NCI-H345 treated with DMSO at 0.1 percent for 48 hours (cell line): ENCODE data around the gene SLFN14.
"Not testable (repeated sequence)": the region's sequence is repeated elsewhere in the genome, so short reads cannot be mapped to it uniquely, and the experiment has no call there.

Source experiments
- DNase-seq: peaks from one replicate; lab custom pipeline; 2025; ENCODE audit not compliant: unreplicated experiment; lab: John Stamatoyannopoulos, UW

The SLFN14 gene

DNA sequence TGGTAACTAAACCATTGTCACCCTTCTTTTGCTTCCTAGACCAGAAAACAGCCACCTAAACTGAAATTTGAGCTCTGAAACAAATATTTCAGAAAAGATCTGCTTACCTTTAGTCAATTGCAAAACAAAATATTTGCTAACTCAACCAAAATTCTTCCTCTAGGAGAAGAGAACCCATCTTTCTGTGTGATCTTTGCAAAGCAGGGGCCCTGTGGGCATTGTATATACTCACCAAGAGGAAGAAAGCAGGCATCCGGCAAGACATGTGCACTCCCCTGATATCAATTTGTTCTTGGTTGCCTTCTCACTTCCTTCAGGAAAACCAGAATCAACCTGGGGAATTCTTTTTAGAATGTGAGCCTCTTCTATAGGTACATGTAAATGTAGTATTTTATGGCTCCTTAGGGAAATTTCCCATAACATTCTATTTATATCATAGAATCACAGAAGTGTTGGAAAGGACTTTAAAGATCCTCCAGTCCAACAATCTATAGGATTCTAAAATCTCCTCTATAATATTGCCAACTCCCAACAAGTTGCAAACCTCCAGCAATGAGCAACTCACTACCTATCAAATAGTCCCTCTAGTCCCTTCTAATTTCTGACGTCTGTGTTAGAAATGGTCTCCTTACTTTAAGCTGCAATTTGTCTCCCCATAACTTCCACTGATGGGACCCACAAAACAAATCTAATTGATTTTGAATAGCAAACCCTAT, 966 bp downstream of the SLFN14 start:
- no peak for DNase-seq

DNA sequence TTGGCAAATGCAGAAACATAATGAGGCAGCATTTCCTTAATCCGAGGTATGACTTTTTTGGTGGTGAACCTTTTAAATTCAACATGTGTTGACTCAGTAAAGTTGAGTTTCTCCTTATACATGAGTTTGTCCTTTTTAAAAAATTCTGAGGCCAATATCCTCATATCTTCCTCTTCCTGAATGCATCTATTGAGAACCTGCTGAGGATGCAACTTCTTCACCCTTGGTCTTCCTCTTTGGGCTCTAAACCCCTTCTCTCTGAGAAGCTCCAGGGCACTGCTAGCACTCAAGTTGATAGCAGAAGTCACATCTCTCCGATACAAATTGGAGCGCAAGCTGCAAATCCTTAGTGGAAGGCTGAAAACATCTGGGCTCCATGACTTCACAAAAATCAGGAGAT, 3.3 kb downstream of the SLFN14 start:
- no peak for DNase-seq

DNA sequence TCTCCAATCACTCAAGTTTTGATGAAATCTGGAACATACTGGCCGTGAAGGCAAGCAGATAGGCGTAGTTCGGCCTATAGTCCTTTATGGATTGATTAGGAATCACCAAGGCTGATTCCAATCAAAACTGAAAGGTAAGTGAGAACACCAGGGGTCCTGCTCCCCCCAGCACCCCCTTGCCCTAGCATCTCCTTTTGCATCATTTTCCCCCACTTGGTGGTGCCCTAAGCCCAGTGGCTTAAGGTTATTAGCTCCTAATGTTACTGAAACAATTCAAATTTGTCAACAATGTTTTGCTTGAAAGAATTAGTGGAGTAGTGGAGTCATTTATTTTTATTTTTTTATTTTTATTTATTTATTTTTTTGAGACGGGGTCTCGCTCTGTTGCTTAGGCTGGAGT, 4.9 kb downstream of the SLFN14 start:
- no peak for DNase-seq

DNA sequence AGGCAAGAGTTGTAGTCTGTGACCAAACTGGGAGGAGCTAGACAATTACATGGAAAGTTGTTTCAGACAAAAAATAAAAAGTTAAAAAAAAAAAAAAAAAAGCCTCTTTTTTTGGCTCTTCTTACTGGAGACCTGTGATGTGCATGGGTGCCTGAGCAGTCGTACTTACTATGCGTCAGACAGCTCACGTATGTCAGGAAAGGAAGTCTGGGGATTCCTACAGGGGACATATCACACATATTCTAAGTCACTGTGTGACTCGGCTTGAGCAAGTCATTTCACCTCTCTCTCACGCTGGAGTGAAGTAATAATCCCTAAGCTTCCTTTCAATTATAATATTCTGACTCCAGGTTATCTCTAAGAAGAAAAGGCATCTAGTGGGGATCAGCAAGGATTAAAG, 6.0 kb downstream of the SLFN14 start:
- no peak for DNase-seq

DNA sequence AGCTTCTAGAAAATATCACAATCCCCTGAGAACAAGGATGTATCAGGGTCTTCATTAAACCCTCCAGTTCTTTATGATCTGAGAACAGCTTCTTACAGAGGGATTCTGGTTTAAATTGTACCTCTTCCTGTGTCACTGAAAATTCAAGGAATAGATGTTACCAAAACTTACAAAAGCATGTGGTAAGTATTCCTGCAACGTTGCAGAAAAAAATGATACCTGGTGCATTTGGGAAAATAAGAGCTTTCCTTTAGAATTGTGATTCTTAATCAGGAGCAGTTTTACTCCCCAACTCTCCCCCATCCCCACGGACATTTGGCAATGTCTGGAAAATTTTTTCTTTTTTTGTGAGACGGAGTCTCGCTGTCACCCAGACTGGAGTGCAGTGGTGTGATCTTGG, 7.3 kb downstream of the SLFN14 start:
- no peak for DNase-seq

DNA sequence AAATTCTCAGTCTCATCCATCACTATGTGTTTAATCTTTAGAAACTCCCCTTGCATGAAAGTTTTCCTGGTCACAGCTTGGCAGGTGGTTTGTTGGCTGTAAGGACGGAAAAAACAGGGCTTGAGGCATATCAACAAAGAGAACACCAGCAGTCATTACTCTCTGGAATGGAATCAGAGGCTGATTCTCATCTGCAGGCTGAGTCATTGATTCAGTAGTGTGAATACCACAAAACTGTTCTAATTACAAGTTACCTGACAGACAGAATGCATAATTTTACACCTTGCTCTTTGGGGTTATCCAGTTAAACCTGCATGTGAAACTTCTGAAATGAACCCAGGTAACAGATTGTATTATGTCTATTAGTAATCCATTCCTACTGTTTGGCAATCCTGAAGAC, 11.6 kb downstream of the SLFN14 start:
- no peak for DNase-seq

DNA sequence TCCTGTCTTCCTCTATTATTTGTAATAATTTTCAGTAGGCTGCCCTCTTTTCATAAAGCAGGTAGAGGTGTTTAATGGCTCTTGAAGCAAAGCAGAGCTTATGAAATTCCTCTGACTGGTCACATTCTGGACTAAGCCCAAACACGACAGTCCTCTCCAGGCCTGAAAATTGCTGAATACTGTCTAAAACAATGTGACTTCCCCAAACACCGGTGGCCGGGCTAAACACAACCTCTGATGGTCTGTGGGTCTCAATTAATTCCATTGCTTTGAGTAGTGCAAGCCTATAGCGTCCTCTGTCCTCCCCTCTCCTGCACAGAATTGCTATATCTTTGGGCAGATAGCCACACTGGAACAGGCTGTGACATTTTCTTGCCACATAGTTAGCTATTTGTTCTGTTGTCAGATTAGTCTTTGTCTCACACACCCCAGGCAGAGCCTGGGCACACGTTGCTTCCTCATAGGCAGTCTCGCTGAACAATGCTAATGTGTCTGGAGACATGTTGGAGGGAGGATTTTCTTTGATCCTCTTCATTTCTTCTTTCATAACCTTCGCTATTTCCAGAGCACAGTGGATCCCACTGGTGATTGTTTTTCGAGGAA, 12.3 kb downstream of the SLFN14 start:
- no peak for DNase-seq

DNA sequence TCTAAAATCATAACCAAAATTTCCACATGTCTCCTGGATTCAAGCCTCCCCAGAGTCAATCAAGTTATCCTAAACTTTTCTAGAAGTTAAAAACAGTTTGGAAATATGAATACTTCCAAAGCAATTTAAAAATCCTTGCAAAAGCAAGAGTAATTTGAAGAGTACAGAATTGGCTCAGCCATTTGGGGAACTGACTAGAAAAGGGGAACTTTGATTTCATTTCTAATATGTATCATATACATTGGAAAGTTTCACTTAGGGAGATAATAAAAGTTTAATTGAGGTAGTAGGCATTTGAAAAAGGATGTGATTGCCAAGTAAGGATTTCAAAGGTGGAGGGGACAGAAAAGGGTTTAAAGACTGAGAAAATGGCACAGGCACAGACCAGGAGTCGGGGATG, 14.1 kb downstream of the SLFN14 start:
- DNase-seq: no peak

DNA sequence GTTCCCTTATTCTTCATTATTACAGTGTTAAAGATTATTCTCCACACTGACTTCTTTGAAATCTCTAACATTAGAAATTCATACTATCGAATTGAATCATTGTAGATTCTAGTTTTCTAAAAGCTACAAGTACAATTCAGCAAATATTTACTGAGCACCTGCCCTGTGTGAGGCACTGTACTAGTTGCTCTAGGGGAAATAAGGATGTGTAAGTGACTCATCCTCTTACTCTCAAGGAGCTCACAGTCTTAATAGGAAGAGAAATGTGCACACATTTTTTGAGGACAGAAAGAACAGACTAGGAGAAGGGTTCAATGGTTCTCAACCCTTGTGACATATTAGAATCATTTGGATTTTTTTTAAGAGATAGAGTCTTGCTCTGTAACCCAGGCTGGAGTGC, 15.5 kb downstream of the SLFN14 start:
- no peak for DNase-seq

DNA sequence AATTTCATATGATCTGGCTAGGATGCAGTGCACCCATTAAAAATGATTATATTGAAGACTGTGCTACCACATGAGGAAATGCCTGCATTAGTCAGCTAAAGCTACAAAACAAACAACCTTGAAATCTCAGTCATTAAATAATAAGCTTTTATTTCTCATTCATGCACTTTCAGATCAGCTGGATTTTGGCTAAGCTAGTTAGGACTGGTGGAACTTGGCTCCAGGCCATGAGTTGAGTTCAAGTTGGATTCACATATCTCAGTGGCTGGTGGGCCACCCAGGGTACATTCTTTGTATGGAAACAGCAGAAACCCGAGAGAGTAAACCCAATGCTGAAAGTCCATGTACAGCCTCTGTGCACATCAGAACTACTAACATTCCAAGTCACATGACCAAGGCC, 16.8 kb downstream of the SLFN14 start:
- DNase-seq: no peak

DNA sequence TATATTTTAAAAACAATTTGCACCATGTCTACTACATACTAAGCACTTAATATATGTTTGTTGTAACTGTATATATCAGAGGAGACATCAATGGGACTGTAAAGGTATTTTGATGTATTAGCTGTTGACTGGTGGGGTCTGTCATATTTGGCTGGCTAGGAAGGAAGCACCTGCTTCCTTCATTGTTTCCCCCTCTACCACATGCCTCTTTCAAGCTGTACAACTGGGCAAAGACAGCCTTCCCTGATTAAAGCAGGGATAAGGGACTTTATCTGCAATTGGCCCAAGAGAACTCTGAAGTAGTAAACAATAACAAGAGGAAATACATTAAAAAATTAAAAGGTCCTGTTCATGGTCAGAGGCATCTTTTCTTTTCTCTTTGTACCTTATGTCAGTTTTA, 17.6 kb downstream of the SLFN14 start:
- no peak for DNase-seq

DNA sequence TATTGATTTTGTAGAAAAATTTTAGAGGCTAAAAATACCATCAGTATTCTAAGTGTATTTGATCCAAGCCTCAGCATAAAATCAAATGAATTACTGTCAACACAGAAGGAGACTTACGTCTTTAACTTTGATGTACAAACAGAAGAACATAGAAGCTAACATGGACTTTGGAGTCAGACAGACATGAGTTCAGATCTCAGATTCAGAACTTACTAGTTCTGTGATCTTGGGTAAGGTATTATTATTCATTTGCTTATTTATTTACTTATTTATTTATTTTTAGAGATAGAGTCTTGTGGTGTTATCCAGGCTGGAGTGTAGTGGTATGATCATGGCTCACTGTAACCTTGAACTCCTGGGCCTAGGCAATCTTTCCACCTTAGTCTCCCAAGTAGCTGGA, 19.2 kb downstream of the SLFN14 start:
- DNase-seq: no peak

DNA sequence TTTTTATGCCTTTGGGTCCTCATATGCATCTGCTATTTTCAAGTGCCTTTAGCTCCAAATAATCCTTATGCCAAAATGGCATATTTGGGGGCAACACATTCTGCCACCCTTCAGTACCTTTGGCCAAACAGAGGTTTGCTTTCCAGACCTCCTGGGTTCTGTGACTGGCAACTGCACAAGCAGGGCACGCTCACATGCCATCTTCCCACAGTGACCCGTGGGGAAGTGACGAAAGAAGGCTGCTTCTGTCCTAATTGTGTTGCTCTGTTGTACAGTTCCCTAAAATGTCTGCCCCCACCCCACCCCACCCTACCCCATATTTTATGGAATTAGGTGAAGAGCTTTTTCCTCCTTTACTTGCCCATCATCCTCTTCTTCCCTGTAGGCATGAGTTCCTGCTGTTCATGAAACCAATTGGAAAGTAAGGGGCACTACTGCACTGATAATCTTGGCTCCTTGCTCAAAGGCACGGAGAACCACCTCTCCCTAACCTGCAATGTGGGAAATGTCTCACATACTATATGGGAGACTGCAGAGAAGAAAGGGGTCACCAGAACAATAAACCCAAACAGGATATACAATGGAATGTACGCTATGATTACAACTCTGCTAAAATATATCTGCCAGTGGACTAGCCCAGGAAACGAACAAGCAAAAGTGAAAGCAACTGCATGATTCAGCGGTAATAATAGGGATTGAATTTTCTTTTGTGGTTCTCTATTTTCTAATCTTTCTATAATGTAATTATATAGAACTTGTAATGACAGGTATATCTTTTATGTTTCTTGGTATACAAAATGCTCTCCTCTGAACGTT, 19.8 kb downstream of the SLFN14 start:
- DNase-seq: no peak

DNA sequence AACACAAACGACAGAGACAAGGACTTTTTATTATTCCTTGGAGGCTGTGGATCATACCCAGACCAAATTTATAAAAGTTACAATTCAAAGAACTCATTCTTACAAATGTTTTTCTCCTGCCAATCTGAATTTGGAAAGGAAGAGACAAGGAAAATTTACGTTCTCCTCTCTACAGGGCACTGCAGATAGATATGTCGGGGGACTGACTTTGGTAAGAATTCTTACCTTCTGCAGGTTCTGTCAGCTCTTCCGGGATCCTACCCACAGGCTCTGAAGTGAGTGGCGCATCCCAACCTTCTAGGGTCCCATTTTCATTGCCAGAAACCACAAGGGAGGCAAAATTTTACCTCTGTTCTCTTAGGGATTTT, 21.0 kb downstream of the SLFN14 start:
- no peak for DNase-seq

DNA sequence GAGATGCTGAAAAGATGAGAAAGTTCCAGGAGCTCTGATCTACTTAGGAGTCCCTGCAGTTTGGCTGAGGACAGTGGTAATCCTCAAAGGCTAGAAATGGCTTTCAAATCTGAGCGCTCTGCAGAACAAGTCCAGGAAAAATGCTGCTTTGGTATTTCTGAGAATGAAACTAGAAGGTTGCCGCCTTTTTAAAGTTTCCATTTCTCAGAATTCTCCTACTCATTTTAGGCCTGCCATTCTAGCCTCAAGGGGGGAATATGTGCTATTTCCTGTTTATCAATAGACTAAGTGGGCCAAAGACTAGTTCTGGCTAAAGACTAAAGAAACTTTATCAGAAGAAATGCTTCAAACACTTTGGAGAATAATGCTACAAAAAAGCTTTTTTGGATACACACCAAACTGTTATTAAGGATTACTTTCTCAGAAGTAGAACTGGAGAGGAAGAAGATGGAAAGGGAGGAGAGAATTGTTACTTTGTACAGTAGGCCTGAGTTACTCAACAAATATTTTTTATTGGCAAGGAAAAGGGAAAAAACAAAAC, 22.9 kb downstream of the SLFN14 start, which contains the start of gene SLFN12L:
TSS of gene SLFN12L (minus strand) at position 78 of the 541 bp plus-strand sequence. CDS start 15,314 bp downstream, outside the sequence.
- DNase-seq: no peak

DNA sequence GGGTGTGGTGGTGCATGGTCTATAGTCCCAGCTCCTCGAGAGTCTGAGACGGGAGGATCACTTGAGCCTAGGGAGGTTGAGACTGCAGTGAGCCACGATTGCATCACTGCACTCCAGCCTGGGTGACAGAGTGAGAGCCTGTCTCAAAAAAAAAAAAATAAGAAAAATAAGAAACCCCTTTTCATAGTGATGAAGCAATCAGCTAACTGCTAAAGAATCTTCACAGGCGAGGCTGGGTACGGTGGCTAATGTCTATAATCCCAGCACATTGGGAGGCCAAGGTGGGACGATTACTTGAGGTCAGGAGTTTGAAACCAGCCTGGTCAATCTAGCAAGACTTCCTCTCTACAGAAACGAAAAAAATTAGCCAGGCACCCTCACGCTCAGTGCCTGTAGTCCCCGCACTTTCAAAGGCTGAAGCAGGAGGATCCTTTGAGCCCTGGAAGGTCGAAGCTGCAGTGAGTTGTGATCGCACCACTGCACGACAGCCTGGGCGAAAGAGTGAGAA, 23.9 kb downstream of the SLFN14 start:
- DNase-seq: no peak

DNA sequence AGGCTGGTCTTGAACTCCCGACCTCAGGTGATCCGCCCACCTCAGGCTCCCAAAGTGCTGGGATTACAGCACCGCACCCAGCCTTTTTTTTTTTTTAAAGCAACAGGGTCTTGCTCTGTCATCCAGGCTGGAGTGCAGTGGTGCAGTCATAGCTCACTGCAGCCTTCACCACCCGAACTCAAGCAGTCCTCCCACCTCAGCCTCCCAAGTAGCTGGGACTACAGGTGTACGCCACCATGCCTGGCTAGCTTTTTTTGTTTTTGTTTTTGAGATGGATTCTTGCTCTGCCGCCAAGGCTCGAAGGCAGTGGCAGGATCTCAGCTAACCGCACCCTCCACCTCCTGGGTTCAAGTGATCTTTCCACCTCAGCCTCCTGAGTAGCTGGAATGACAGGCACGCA, 25.2 kb downstream of the SLFN14 start:
- DNase-seq: not testable (repeated sequence)

DNA sequence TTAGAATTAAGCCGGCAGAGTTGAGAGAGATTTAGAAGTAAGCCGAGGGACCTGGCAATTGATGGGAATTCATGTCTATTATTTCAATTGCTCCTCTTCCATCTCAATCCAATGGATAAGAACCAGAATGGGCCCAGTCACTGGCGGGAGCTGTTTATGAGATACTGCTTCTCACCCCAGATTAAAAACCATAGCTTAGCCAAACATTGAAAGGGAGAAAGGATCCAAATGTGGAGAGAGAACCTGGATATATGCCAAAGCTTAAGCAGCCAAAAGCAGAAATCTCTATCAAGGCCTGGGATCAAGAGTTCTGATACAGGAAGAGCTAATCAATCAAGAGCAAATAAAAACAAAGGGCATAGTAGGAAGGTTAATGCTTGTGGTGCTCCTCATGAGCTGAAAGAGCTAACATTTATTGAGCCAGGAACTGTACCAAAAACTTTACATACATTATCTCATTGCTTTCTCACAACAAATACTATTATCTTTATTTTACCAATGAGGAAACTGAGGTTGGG, 26.0 kb downstream of the SLFN14 start:
- no peak for DNase-seq

DNA sequence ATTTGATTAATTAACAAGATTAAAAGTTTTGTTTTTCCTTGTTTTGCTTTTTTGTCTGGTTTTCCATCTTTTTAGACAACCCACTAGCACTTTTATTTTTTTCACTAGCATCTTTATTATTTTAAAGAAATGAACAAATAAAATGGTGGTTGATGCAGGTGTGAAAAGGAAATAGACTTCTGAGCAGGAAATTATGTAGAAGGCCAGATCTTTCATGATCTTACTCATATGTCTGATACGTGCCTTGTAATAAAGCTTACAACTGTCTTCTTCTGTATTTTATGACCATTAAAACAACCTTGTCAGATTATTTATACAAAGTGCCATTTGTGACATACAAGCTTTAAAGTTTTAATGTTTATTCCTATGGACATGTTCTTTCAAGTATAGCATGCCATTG, 29.5 kb downstream of the SLFN14 start:
- no peak for DNase-seq

DNA sequence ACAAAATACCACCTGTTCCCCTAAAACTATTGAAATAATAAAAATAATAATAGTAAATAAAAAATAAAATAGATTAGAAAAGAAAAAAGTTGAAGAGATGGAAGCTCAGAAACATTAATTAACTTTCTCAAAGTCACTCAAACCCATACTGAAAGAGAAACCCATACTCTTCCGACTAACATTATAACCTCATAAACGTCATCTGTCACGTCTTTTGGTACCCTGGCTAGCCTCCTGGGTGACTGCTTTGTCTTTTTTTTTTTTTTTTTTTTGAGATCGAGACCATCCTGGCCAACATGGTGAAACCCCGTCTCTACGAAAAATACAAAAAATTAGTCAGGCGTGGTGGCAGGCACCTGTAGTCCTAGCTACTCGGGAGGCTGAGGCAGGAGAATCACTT, 30.8 kb downstream of the SLFN14 start:
- DNase-seq: no peak

DNA sequence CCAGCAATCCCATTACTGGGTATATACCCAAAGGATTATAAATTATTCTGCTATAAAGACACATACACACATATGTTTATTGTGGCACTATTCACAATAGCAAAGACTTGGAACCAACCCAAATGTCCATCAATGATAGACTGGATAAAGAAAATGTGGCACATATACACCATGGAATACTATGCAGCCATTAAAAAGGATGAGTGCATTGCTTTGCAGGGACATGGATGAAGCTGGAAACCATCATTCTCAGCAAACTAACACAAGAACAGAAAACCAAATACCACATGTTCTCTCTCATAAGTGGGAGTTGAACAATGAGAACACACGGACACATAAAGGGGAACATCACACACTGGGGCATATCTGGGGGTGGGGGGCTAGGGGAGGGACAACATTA, 31.3 kb downstream of the SLFN14 start:
- not testable (repeated sequence) for DNase-seq
